Hematopoietic multipotent progenitor cell treated with erythropoietin and hydrocortisone succinate and interleukin-3 and kit ligand, for 15 days (in vitro differentiated cells): ENCODE results near the gene EMC10.

Experiments used
- DNase-seq: peaks from one replicate; pipeline ENCODE4 v3.0.0-alpha.2; 2015; ENCODE audit warnings: low spot score

The EMC10 gene

GRCh38 chr19:50496189-50497021, 20.1 kb downstream of the EMC10 start:
- DNase-seq: no peak

DNA sequence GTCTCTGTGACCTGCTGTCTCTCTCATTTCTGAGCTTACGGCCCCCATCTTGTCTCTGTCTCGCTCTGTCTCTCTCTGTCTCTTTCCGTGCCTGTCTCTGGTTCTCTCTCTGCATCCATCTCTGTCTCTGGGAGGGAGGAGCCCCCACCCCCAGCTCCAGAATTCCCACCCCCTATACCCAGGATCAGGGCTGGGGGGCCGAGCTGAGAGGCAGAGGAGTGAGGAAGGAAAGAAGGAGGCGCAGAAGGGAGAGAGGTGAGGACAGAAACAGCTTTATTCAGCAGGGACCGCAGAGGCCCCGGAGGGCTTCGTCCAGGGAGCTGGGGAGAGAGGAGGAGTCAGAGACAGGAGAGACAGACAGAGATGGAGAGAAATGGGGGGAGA, 20.7 kb downstream of the EMC10 start:
- DNase-seq: no peak

DNA sequence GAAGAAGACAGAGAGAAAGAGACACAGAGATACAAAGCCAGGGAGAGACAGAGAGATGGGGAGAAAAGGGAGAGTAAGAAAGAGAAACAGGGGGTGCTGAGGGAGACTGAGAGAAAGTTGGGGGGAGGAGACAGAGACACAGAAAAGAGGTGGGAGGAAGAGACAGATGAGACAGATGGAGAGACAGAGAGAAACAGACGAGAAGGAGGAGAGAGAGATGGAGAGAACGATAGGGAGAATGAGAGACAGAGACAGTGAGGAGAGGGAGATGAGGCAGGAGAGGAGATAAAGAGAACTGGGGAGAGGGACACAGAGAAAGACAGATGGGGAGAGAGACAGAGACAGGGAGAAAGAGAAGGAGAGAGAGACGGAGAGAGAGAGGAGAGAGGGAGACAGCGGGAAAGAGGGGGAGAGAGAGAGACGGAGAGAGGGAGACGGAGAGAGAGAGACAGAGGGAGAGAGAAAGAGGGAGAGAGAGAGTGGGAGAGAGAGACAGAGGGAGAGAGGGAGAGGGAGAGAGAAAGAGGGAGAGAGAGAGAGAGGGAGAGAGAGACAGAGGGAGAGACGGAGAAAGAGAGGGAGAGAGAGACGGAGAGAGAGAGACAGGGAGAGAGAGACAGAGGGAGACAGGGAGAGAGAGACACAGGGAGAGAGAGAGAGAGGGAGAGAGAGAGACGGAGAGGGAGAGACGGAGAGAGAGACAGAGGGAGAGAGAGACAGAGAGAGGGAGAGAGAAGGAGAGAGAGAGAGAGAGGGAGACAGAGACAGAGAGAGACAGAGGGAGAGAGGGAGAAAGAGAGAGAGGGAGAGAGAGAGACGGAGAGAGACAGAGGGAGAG, 22.1 kb downstream of the EMC10 start:
- no peak for DNase-seq

GRCh38 chr19:50500060-50500752, 23.9 kb downstream of the EMC10 start:
- no peak for DNase-seq

- DNase-seq: no peak
These were observed 24.4 kb downstream of the EMC10 start for GRCh38 chr19:50500753-50501151.

DNA sequence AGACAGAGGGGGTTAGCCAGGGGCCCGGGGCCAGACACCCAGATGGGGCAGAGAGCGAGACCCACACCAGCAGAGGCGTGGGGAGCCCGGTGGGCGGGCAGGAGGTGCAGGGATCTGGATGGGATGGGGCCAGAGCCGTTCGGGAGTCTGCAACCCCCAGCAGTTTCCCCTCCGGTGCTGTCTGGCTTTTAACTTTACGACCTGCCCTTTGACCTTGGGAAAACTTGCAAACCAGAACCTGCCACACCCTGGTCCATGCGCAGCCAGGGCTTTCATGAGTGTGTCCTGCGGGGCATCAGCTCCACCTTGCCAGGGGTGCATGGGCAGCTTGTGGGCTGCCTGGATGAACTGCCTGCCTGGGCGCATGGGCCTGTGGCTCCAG, 24.9 kb downstream of the EMC10 start:
- DNase-seq: no peak

DNA sequence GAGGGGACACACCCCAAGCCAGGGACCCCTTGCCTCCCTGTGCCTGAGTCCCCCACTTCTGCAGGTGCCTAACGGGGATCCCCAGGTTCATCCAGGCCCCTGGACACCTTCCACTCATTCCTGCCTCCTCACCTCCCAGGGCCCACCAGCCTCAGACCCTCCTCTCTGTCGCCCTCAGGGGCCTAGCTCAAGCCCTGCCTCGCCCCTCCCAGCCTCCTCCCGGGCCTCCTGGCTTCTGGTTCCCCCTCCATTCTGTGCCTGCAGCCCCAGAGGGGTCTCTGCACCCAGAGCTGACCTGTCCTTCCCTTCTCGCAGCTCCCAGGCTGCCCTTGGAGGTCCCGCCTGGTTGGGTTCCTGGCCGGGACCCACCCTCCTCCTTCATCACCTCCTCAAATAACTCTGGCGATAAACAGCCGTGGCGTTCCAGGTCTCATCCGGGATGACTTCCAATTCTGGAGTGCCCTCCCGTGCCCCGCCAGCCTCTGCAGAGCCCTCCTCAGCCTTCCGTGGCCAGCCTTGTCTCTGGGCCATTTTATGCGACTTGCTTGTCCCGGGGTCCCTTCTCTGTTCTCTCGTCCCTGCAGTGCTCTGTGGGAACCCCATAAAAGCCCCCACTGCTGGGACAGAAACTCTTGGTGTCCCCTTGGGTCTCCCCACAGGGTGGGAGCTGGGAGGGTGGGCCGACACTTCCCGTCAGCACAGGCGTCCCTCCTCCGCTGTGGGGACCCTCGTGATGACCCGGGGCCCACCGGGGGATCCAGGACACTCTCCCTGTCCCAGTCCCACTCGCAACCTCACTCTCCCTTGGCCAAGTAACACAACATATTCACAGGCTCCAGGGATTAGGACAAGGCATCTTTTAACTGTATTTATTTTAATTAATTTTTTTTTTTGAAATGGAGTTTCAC, 25.5 kb downstream of the EMC10 start:
- DNase-seq: no peak

DNA sequence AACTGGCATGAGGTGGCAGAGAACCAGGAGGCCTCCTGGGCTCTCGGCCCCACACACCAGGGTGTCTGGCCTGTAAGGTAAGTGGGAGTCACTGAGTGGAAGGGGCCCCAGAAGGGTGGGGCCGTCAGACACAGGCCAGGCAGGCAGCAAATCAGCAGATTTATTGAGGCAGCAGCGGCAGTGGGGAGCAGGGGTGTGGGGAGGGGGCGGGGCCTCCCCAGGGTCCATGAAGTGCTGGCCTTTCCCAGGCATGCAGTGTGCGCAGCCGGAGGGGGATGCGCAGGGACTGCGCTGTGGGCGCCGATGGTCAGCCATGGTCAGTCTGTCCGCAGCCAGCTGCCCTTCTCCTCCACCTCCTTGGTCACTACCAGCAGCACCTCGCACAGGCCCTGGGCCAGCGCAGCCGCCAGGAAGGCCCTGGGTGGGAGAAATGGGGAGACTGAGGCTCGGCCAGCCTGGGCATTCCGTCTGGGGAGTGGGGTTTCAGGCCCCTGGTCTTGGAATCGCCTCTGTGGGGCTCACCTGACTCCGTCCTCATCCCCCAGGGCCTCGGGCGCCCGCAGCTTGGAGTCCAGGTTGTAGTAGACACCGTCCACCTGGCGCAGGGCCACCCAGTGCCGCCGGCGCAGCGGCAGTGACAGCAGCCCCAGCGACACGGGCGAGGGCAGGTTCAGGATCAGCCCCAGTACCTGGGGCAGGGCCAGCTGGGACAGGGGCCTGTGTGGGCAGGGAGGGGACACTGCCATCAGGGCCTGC, 29.7 kb downstream of the EMC10 start:
- no peak for DNase-seq

DNA sequence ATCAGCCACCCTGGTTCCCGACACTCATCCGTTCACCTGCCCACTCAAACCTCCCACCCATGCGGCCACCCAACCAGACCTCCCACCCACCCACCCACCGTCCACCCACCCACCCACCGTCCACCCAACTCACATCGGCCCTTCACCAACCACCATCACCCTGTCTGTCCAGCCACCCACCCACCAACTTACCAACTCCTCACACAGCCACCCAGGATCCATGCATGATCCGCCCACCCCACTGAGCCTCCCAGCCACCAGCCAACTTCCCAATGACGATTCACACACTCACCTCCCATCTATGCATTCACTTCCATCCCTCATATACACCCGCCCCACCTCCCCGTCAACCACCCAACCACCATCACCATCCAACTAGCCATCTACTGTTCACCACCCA, 30.4 kb downstream of the EMC10 start:
- no peak for DNase-seq

- DNase-seq: no peak
These were observed 31.1 kb downstream of the EMC10 start for GRCh38 chr19:50507376-50507775.

GRCh38 chr19:50508843-50509190, 32.5 kb downstream of the EMC10 start:
- no peak for DNase-seq

GRCh38 chr19:50509366-50509765, 33.1 kb downstream of the EMC10 start:
- peak; percentile 6 for DNase-seq

DNA sequence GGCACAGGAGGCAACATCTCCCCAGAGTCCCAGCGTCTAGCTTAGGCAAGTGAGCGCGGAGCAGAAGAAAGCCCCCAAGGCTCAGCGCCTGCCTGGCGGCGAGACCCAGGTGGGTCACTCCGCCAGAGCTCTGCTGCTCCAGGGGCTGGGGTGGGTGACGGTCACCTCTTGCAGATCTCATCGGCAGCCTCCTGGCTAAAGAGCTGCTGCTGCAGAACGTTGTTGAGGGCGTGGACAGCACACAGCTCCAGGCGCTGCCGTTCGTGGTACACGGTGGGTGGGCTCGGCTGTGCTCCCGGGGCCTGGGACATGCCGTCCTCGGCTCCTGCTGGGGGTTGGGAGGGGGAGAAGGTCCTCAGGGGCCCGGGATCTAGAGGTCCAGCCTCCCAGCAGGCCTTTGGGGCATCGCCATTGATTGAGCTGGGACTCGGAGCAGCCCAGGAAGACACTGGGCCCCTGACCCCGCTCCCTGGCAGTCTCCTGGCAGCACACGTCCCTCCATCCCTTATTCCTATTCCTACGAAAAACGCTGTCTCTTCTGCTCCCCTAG, 33.9 kb downstream of the EMC10 start:
- DNase-seq: no peak

DNA sequence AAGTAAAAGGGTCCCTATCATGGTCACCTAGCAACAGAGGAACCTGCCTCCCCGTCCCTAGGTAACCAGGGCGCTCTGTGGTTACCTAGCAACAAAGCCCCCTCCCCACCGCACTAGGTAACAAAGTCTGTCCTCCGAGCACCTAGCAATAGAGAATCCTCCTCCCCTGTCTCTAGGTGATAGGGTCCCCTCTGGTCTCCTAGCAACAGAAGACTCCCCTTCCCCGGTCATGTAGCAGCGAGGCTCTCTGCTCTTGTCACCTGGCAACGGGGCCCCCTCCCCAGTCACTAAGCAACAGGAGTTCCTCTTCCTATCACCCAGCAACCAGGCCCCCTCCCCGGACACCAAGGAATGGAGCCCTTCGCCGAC, 34.4 kb downstream of the EMC10 start:
- no peak for DNase-seq

GRCh38 chr19:50511069-50511822, 34.9 kb downstream of the EMC10 start, which contains the start of gene JOSD2:
Gene JOSD2 (minus strand): TSS chr19:50511191. CDS start chr19:50510431, 760 bp downstream.
- peak; percentile 98 for DNase-seq

DNA sequence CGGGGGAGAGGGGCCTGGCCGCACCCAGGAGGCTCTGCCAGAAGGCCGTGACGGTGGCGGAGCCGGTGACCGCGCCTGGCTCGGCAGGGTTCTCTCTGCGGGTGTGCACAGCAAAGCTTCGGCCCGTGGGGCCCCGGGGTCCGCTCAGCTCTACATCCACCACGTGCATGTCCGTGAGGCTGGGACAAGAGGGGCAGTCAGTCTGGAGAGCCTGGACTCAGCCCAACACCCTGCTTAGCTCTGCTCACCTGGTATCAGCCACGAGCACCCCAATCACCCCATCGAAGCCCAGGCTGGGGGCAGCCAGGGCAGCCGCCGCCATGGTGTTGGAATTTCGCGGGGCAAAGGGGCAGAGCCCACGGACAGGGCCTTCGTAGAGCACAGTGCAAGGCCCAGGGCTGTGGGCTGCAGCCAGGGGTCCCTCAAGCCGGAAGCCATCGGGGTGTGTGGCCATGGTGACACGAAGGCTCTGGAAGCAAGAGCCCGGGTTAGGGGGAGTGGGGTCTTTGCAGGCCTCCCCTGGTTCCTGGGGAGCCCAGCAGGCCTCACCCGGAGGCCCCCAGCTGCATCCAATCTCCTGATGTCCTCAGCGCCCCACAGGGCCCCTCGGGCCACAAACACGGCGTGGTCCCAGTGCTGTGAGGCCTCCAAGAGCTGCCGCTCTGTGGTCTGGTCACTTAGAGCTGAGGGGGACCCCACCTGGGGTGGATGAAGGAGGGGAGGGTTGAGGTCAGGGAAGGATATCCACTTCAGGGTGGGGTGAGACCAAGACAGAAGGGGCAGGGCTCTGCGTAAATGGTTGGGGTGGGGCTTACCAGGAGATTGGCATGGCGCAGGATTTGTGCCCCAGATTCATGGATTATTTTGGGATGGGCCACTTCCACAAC, 36.0 kb downstream of the EMC10 start:
- no peak for DNase-seq

DNA sequence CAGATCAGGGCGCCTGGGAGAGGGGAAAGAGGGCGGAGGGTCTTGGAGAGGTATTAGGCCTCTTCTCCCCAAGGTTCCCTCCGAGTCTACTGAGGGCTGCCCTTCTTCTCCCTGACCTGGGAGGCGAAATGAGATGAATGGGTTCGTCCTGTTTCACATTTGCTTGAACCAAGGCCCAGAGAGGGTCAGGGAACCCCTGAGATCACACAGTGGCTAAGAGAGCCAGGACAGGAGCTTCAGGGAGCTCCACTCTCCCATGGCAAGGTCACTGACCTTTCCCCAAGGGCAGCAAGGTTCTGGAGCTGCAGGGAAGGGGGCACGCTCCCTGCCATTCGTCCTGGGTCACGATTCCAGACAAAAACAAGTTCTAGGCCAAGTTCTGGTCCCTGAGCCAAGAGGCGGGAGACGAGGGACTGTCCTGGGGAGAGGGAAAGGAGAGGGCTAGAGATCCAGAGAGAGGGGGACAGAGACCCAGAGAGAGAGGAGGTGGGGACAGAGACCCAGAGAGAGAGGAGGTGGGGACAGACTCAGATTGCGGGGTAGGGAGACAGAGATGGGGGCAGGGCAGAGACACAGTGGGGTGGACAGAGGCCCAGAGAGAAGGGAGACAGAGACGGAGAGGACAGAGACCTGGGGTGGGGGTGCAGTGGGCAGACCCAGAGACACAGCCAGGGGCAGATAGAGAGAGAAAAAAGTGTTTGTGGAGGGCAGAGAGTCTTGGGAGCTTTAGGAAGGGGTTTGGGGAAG, 36.9 kb downstream of the EMC10 start:
- no peak for DNase-seq

DNA sequence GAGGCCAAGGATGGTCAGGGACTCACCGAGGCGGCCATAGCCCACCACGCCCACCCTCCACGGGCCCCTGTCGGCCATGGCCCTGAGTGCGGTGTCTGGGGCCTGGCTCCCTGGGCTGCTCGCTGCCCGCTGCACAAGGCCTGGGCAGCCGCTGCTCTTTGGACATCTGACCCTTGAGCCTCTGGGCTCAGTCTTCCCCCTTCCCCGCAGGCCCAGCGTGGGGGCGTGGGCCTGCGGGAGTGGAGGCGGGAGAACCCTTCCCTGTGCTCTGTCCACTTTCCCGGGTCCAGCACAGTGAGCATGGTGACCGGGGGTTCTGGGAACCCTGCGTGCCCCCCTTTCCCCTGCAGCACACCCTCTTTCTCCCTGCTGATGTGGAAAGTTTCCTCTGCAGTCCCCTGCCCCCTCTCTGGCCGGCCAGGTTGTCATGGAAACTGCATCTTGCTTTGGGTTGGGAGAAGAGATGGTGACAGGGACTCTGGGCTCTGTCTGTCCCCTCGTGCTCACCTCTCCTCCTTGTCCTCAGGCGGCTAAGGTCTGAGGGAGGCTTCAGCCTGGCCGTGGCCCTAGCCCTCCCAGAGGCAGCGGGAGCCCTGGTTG, 37.5 kb downstream of the EMC10 start, which contains the start of gene ASPDH:
TSS of gene ASPDH (minus strand) at position 168 of the 600 bp plus-strand sequence. CDS start at position 78, 90 bp downstream.
- no peak for DNase-seq
